D721Med (cell line): ENCODE measurements around the gene GRM7.

ENCODE experiments used
- DNase-seq: peaks from one replicate; pipeline ENCODE4 v3.0.0; 2011; ENCODE audit warnings: low spot score; ENCODE audit not compliant: insufficient read length
- FAIRE-seq: peaks from 2 replicates; lab custom pipeline; 2011; peaks lifted over from hg19 to GRCh38; lab: Jason Lieb, UNC
- TF ChIP-seq, protein P1 (sequence below): IDR thresholded peaks from 2 replicates; pipeline ENCODE4 v1.5.1; 2012; ENCODE audit warnings: mild to moderate bottlenecking, control low read depth; ENCODE audit not compliant: insufficient read depth; ENCODE audit errors: missing control alignments

GRM7 gene

DNA sequence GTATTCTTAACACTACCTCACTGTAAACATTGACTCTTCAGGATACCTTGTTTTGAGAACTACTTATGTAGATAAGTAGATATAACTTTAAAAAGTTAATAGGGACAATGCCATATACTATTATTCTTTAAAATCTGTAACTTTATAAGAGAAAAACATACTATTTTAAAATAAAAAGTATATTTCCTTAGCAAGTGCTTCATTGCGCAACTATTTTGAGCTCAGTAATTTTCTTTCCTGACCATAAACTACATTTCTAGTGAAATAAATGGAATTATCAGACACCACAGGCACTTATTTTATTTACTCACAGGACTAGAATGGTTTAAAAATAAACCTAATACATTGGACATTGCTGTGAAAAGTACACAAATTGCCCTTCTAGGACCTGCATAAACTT, 876.3 kb downstream of the GRM7 start:
- DNase-seq (no peak), FAIRE-seq (no peak)
- TF ChIP-seq, protein P1, sequence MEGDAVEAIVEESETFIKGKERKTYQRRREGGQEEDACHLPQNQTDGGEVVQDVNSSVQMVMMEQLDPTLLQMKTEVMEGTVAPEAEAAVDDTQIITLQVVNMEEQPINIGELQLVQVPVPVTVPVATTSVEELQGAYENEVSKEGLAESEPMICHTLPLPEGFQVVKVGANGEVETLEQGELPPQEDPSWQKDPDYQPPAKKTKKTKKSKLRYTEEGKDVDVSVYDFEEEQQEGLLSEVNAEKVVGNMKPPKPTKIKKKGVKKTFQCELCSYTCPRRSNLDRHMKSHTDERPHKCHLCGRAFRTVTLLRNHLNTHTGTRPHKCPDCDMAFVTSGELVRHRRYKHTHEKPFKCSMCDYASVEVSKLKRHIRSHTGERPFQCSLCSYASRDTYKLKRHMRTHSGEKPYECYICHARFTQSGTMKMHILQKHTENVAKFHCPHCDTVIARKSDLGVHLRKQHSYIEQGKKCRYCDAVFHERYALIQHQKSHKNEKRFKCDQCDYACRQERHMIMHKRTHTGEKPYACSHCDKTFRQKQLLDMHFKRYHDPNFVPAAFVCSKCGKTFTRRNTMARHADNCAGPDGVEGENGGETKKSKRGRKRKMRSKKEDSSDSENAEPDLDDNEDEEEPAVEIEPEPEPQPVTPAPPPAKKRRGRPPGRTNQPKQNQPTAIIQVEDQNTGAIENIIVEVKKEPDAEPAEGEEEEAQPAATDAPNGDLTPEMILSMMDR, result no peak

DNA sequence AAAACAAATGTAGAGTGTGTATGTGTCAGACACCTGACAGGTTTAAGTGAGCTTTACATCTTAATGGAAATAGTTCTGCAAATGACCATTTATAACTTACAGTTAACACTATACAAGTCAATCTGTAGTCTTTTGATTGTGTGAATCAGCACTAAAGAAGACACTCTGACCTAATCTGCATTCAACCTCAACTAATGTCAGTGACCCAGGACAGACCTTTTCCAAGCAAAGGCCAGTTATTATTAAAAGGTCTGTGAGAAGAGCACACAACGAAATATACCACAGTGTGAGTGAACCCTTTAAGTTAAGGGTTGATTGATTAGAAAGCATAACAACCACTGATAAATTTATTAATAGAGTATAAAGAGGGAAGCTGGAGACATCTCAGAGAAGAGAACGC, 878.8 kb downstream of the GRM7 start:
- TF ChIP-seq, protein P1, result no peak
- DNase-seq, result no peak
- FAIRE-seq, result no peak

DNA sequence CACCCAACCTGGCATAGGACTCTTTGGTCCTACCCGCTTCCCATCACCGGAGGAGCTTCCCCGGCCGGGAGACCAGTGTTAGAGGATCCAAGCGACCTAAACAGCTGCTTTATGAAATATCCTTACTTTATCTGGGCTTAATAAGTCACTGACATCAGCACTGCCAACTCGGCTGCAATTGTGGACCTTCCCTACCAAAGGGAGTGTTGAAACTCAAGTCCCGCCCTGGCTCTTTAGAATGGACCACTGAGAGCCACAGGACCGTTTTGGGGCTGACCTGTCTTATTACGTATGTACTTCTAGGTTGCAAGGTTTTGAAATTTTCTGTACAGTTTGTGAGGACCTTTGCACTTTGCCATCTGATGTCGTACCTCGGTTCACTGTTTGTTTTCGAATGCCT, 879.5 kb downstream of the GRM7 start:
- TF ChIP-seq, protein P1, result no peak
- FAIRE-seq (no peak), DNase-seq (no peak)

DNA sequence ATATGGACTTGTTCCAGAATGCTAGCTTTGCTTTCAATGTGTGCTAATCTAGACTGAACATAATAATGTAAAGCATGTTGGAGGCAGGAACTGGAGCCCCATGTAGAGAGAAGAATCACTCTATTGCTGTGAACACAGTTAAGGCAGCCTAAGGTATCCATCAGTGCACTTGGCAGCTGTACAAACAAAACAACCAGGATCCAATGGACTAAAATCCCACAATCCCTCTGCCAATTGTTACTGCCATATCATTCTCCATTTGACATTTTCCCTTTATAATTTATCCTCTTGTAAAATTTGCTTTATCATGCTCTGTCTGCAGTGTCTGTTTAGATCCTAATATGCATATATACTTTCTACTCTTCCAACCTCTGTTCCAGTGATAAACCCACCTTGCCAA, 883.9 kb downstream of the GRM7 start:
- FAIRE-seq (no peak), DNase-seq (no peak)
- TF ChIP-seq, protein P1, result no peak

DNA sequence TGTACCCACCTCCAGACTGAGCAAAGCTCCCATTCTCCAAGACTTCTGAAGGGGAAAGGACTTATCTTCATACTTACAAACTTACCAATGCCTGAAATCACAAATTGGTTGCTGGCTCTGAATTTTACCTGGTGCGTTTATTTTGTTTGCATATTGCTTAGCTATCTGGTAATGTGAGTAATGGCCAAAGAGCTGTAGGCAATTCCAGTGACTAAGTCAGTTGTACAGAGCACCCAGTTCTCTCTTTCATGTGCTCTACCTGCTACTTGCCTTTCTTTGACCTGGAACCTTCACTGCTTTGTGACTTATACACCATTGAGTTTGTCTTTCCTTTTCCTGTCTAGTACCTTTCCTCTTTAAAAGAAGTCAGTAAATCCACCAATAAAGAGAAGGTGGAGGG, 884.8 kb downstream of the GRM7 start:
- FAIRE-seq (no peak), DNase-seq (no peak)
- TF ChIP-seq, protein P1, result no peak

DNA sequence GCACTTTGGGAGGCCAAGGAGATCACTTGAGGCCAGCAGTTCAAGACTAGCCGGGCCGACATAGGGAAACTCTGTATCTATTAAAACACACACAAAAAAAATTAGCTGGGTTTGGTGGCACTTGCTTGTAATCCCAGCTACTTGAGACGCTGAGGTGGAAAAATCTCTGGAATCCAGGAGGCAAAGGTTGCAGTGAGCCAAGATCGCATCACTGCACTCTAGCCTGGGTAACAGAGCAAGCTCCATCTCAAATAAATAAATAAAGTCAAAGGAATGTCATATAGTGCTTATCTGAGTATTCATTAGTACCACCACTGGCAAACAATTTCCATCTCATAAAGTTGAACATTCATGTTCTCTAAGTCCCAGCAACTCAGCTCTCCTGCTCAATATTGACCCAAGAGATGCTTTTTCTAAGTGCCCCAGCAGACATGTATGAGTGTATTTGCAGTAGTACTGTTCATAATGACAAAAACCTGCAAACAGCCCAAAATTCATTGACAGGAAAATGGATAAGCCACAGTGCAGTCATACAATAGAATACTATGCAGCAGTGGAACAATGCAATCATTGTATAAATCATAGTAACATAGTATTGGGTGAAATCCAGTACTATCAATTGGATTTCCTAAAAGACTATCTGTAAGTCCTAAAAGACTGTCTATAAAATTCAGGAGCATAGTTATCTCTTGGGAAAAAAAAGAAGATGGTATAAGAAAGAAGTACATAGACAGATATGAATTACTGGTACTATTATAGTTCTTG, 889.2 kb downstream of the GRM7 start:
- DNase-seq, result no peak
- no peak for FAIRE-seq
- TF ChIP-seq, protein P1, result no peak

DNA sequence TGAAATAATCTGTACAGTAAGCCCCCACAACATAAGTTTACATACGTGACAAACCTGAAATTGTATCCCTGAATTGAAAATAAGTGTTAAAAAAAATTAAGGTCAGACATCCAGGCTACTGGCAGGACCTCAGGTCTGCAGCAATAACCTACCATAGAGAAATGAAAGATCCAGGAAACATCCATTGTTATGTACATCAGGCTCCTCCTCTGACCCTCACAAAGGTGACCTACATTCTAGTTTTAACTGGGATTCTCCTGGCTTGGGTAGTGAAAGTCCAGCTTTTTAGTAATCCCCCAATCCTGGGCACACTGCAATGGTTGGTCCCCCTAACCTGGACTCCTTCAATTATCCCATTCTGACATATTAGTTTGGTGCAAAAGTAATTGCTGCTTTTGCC, 891.1 kb downstream of the GRM7 start:
- no peak for FAIRE-seq
- no peak for DNase-seq
- TF ChIP-seq, protein P1, result no peak
